Parathyroid adenoma (tissue), 2 donors: ENCODE measurements around the gene CACNB2.
A peak's percentile ranks its signal among the peaks of the same experiment; 100 is the strongest.

ENCODE experiments used
- H2AFZ ChIP-seq: fragments of 300-600 bp; sonication (generic); one replicate; pipeline ENCODE4 v1.7.0; 2017; ENCODE audit warnings: antibody characterized with exemption, mild to moderate bottlenecking
- H3K27ac ChIP-seq: fragments of 300-600 bp; sonication (generic); one replicate; pipeline ENCODE4 v1.7.0; 2017
- H3K27me3 ChIP-seq: fragments of 300-600 bp; sonication (generic); one replicate; pipeline ENCODE4 v1.7.0; 2017; ENCODE audit warnings: low read length; ENCODE audit not compliant: control insufficient read depth, insufficient read depth
- H3K36me3 ChIP-seq: fragments of 300-600 bp; sonication (generic); one replicate; pipeline ENCODE4 v1.7.0; 2017; ENCODE audit warnings: low read length; ENCODE audit not compliant: control insufficient read depth, insufficient read depth
- H3K4me1 ChIP-seq: fragments of 300-600 bp; sonication (generic); one replicate; pipeline ENCODE4 v1.7.0; 2017; ENCODE audit warnings: control low read depth
- H3K4me2 ChIP-seq: fragments of 300-600 bp; sonication (generic); one replicate; pipeline ENCODE4 v1.7.0; 2017; ENCODE audit warnings: low read length
- H3K4me3 ChIP-seq: fragments of 300-600 bp; sonication (generic); one replicate; pipeline ENCODE4 v1.7.0; 2017; ENCODE audit warnings: low read depth, low read length
- H3K79me2 ChIP-seq: fragments of 300-600 bp; sonication (generic); one replicate; pipeline ENCODE4 v1.7.0; 2017; ENCODE audit warnings: control low read depth
- H3K9ac ChIP-seq: fragments of 300-600 bp; sonication (generic); one replicate; pipeline ENCODE4 v1.7.0; 2017; ENCODE audit warnings: mild to moderate bottlenecking
- H3K9me3 ChIP-seq: fragments of 300-600 bp; sonication (generic); one replicate; pipeline ENCODE4 v1.7.0; 2017; ENCODE audit warnings: low read length; ENCODE audit not compliant: control insufficient read depth
- TF ChIP-seq, protein P1 (sequence below): fragments of 300-600 bp; sonication (generic); IDR thresholded peaks from one replicate; pipeline ENCODE4 v1.7.0; 2017; ENCODE audit warnings: antibody characterized with exemption, mild to moderate bottlenecking
- donor health status: primary hyperparathyroidism.

Gene CACNB2

DNA sequence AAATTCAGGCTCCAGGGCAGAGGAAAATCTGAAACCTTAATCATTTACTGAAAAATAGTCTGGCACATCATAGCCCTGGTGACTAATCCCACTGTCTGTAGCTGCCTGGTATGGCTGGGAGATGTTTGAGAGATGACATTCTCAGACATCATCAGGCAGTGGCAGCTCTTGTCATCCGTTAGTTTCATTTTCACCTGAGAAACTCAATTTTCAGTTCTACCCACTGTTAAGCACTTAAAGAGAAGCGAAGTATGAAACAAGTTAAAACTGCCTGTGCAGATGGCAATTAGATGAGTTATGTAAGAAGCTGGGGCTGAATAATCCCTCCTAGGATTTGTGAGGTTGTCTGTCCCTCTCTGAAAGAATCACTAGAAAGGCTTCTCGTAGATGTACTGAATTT, 361.0 kb downstream of the CACNB2 start:
- Histone ChIP-seq H3K79me2 (no peaks in the 10 kb centered on the region), H2AFZ (no peak overlapping the region), H3K27ac (no peak overlapping the region), H3K9ac (no peak overlapping the region), H3K9me3 (no peaks in the 10 kb centered on the region), H3K36me3 (no peaks in the 10 kb centered on the region), H3K4me1 (no peaks in the 10 kb centered on the region), H3K4me3 (peak overlapping the region; percentile 28), H3K4me2 (peak overlapping the region; percentile 77), H3K27me3 (no peaks in the 10 kb centered on the region)
- TF ChIP-seq, protein P1, sequence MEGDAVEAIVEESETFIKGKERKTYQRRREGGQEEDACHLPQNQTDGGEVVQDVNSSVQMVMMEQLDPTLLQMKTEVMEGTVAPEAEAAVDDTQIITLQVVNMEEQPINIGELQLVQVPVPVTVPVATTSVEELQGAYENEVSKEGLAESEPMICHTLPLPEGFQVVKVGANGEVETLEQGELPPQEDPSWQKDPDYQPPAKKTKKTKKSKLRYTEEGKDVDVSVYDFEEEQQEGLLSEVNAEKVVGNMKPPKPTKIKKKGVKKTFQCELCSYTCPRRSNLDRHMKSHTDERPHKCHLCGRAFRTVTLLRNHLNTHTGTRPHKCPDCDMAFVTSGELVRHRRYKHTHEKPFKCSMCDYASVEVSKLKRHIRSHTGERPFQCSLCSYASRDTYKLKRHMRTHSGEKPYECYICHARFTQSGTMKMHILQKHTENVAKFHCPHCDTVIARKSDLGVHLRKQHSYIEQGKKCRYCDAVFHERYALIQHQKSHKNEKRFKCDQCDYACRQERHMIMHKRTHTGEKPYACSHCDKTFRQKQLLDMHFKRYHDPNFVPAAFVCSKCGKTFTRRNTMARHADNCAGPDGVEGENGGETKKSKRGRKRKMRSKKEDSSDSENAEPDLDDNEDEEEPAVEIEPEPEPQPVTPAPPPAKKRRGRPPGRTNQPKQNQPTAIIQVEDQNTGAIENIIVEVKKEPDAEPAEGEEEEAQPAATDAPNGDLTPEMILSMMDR = no peak

DNA sequence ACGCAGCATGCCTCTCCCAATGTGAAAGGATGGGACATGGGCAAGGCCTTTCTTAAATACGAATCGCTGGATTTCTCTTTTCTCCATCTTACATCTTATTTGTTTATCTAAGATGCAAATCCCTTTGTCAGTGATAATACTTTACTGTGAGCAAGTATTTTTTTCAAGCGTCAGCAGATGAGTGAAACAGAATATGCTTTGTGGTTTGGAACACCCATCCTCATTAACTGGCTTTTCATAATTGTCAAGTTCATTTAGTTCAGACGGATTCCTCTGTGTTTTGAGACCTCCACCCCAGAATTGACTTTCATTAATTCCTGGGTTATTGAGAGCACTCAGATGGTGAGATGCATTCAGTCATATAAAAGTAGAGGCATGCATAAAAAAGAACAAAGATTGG, 361.4 kb downstream of the CACNB2 start:
- peak overlapping the region; percentile 28 for H3K4me3 ChIP-seq
- TF ChIP-seq, protein P1 = no peak
- no peak overlapping the region for H3K9ac ChIP-seq

DNA sequence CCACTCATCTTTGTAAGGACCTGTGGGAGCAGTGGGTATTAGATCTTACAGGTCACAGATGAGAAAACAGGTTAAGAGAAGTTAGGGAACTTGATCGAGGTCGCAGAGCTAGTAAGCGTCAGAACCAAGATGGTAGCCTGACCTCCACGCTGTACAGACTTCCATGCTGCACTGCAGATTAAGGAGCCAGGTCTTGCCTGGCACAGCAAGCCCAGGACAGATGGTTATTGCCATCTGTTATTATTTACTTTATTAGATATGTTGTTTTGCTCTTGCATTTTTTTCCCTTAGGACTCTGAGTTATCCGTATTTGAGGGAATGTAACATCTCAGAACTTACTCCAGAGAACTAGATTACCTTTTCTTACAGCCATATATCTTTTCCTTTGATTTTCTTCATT, 363.9 kb downstream of the CACNB2 start:
- Histone ChIP-seq H3K79me2 (no peaks in the 10 kb centered on the region), H3K4me1 (no peaks in the 10 kb centered on the region), H3K9ac (no peak overlapping the region), H3K4me3 (no peak overlapping the region), H3K4me2 (no peak overlapping the region), H2AFZ (no peak overlapping the region), H3K9me3 (no peaks in the 10 kb centered on the region), H3K27me3 (no peaks in the 10 kb centered on the region), H3K27ac (no peak overlapping the region), H3K36me3 (no peaks in the 10 kb centered on the region)
- TF ChIP-seq, protein P1 = no peak

More for the DNA sequence above, 361.4 kb downstream of the CACNB2 start:
- Histone ChIP-seq H3K79me2 (no peaks in the 10 kb centered on the region), H3K4me1 (no peaks in the 10 kb centered on the region), H3K27me3 (no peaks in the 10 kb centered on the region), H3K36me3 (no peaks in the 10 kb centered on the region), H3K9me3 (no peaks in the 10 kb centered on the region), H3K4me2 (peak overlapping the region; percentile 77), H2AFZ (no peak overlapping the region), H3K27ac (no peak overlapping the region)

DNA sequence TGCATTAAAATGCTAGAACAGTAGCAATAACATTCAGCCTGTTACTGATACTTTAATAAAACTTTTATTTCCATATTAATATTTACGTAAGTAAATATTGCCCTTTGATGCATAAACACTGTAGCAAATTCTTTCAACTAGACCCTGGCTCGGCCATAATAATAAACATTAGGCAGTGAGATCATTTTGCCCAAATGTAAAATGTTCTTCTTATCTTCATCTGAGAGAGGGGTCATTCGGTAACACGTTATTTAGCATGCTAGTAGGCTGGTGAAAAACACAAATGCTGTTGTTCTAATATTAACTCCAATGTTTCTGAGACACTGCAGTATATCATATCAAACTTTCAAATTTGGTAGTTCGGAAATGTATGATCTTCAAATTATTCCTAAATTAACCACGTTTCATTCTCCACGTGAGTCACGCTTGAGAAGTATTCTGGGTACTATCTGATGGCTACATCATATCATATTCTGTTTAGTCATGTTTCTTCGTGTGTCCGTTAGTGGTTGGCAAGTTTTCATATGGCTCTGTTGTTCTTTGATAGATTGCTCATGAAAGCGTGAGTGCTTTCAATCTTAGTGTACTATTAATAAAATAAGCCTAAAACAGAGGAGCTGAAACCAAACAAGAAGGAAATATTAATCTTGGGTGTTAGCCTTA, 365.4 kb downstream of the CACNB2 start:
- Histone ChIP-seq H3K4me2 (peak overlapping the region; percentile 12), H3K4me1 (no peaks in the 10 kb centered on the region), H3K4me3 (no peak overlapping the region), H3K79me2 (no peaks in the 10 kb centered on the region), H3K36me3 (no peaks in the 10 kb centered on the region), H3K9me3 (no peaks in the 10 kb centered on the region), H3K27ac (no peak overlapping the region), H3K9ac (no peak overlapping the region), H2AFZ (no peak overlapping the region), H3K27me3 (no peaks in the 10 kb centered on the region)
- TF ChIP-seq, protein P1 = no peak

DNA sequence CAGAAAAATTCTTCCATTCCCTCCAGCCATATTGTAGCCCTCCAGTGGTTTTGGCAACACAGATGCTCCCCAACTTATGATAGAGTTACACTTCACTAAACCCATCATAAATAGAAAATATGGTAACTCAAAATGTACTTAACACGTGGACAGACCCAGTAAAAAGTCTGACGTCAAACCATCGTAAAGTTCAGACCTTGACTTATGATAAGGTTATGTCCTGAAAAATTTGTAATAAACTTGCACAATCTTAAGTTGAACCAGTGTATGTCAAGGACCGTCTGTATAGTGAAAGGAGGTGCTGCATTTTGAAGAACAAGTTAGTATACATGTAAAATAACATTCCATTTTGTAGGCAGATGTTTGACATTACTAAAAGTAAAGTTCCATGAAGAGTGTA, 368.4 kb downstream of the CACNB2 start:
- Histone ChIP-seq H3K27ac (no peak overlapping the region), H3K4me2 (no peak overlapping the region), H3K79me2 (no peaks in the 10 kb centered on the region), H3K4me3 (no peak overlapping the region), H3K36me3 (no peaks in the 10 kb centered on the region), H3K9me3 (no peaks in the 10 kb centered on the region), H3K9ac (no peak overlapping the region), H3K4me1 (no peaks in the 10 kb centered on the region), H3K27me3 (no peaks in the 10 kb centered on the region), H2AFZ (no peak overlapping the region)
- TF ChIP-seq, protein P1 = no peak
